Measurements from ENCODE around the gene SNUPN. TPM values are rescaled to one million over a fixed set of nuclear protein-coding genes. Genes with fewer than 3 reads are reported as not detected.

Gene SNUPN
- total RNA-seq, 1 donor from 2014 or later = 16.1 TPM

DNA sequence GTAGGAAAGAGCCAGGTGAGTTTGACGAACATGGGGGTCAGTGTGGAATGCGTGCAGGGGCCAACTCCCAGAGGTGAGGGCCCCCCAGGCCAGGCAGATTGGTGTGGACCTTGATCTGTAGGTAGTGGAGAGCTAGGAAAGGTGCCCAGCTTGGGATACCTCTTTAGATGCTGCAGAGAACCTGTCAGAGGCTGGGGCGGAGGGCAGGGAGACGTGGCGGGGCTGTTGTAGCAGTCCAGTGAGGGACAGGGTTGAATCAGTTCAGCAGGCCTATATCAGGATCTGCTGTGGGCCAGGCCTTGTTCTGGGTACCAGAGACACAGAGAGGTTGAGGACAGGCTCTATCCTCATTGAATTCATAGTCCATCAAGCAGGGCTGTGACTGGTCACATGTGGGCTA lies 30.8 kb upstream of the SNUPN start:
- TF ChIP-seq, protein P1, sequence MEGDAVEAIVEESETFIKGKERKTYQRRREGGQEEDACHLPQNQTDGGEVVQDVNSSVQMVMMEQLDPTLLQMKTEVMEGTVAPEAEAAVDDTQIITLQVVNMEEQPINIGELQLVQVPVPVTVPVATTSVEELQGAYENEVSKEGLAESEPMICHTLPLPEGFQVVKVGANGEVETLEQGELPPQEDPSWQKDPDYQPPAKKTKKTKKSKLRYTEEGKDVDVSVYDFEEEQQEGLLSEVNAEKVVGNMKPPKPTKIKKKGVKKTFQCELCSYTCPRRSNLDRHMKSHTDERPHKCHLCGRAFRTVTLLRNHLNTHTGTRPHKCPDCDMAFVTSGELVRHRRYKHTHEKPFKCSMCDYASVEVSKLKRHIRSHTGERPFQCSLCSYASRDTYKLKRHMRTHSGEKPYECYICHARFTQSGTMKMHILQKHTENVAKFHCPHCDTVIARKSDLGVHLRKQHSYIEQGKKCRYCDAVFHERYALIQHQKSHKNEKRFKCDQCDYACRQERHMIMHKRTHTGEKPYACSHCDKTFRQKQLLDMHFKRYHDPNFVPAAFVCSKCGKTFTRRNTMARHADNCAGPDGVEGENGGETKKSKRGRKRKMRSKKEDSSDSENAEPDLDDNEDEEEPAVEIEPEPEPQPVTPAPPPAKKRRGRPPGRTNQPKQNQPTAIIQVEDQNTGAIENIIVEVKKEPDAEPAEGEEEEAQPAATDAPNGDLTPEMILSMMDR (IDR thresholded peaks at IDR 0.05; ENCODE audit: insufficient read depth, low read length, severe bottlenecking) = no peak
- peaks cover 32% of the 10 kb centered on the region for H3K36me3 ChIP-seq (ENCODE audit: control insufficient read depth, insufficient read depth, low read length)
- DNase-seq (ENCODE audit: low read depth) = no peak
- no peak overlapping the region for H3K4me3 ChIP-seq (ENCODE audit: low read depth, low read length)
- H3K27me3 ChIP-seq (ENCODE audit: control insufficient read depth, insufficient read depth, low read length) = no peaks in the 10 kb centered on the region
- no peak for FAIRE-seq

DNA sequence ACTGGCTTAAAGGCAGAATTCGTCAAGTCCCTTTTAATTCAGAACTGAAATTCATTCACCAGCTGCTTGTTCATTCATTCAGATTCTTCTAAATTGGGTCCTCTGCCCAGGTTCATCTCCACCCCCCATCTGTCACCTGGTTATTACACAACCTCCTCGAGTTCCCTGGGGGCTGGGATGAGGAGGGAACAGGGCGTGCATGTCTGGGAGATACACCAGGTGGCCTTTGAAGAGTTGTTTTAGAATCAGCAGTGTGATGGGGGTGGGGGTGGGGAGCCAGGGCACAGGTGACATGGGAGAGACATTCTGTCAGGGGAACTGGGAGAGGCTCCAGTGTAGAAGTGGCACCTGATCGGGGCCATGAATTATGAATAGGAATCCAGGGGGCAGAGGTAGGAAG lies 30.4 kb upstream of the SNUPN start:
- Histone ChIP-seq H3K27me3 (ENCODE audit: control insufficient read depth, insufficient read depth, low read length) (no peaks in the 10 kb centered on the region), H3K36me3 (ENCODE audit: control insufficient read depth, insufficient read depth, low read length) (peaks cover 34% of the 10 kb centered on the region), H3K4me3 (ENCODE audit: low read depth, low read length) (no peak overlapping the region)
- TF ChIP-seq, protein P1 (IDR thresholded peaks at IDR 0.05; ENCODE audit: insufficient read depth, low read length, severe bottlenecking) = no peak
- DNase-seq (ENCODE audit: low read depth) (no peak), FAIRE-seq (no peak)

DNA sequence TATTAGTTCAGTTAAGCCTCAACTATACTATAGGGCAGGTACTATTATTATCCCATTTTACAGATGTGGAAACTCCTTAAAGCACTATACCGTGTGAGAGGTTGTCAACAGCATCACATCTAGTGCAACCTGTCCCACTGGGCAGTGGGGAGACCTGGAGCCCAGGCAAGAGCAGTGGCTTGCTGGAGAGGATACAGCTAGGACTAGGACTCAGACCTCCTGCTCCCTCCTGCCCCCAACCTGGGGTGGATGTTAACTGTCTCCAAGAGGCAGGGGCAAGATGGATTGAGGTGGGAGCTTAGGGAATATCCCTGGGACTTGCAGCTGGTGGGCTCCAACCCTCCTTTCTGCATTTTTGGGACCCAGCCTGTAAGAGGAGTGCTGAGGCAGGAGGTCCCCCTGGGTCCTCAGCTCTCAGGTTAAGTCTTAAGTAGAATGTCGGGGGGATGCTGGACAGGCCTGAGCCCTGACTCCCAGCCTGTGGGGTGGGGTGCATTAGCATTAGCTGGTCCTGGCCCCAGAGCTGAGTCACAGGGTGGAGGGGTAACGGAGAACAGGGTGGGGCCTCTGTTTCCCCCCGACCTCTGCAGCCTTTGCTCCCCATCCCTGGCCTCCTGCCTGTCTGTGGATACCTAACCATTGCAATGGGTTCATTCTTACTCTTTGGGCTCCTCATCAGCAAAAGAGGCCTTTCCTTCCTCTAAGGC lies 28.8 kb upstream of the SNUPN start:
- H3K36me3 ChIP-seq (ENCODE audit: control insufficient read depth, insufficient read depth, low read length) = peaks cover 41% of the 10 kb centered on the region
- DNase-seq (ENCODE audit: low read depth) (no peak), FAIRE-seq (no peak)
- TF ChIP-seq, protein P1 (IDR thresholded peaks at IDR 0.05; ENCODE audit: insufficient read depth, low read length, severe bottlenecking) = no peak
- no peak overlapping the region for H3K4me3 ChIP-seq (ENCODE audit: low read depth, low read length)
- no peaks in the 10 kb centered on the region for H3K27me3 ChIP-seq (ENCODE audit: control insufficient read depth, insufficient read depth, low read length)

DNA sequence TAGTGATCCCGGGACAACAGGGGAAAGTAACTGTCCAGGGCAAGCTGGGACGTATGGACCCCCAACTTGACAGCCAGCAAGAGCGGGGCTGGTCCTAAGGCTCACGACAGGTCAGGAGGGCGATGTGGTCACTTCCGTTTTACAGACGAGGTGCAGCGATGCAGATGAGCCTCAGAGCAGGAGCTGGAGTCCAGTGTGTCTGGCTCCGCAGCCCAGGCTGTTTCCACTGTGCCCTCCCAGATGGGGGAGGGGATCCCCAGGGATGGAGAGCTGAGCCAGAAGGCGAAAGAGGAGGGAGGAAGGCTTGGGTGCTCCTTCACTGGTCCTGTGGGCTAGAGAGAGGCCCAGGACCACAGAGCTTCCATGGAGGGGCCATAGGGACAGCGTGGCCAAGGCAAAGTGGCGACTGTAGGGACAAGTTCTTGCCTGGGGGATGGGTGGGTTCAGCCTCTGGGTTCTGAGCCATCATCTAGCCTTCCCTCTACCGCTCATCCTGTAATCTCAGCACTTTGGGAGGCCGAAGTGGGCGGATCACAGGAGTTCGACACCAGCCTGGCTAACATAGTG lies 27.9 kb upstream of the SNUPN start:
- H3K4me3 ChIP-seq (ENCODE audit: low read depth, low read length) = no peak overlapping the region
- H3K27me3 ChIP-seq (ENCODE audit: control insufficient read depth, insufficient read depth, low read length) = no peaks in the 10 kb centered on the region
- DNase-seq (ENCODE audit: low read depth) (no peak), FAIRE-seq (no peak)
- TF ChIP-seq, protein P1 (IDR thresholded peaks at IDR 0.05; ENCODE audit: insufficient read depth, low read length, severe bottlenecking) = no peak
- H3K36me3 ChIP-seq (ENCODE audit: control insufficient read depth, insufficient read depth, low read length) = peaks cover 45% of the 10 kb centered on the region

GRCh38 chr15:75651810-75652543 lies 26.5 kb upstream of the SNUPN start:
- FAIRE-seq (no peak), DNase-seq (ENCODE audit: low read depth) (no peak)
- peaks cover 41% of the 10 kb centered on the region for H3K36me3 ChIP-seq (ENCODE audit: control insufficient read depth, insufficient read depth, low read length)
- H3K4me3 ChIP-seq (ENCODE audit: low read depth, low read length) = peak overlapping the region; percentile 90
- TF ChIP-seq, protein P1 (IDR thresholded peaks at IDR 0.05; ENCODE audit: insufficient read depth, low read length, severe bottlenecking) = no peak
- no peaks in the 10 kb centered on the region for H3K27me3 ChIP-seq (ENCODE audit: control insufficient read depth, insufficient read depth, low read length)
